ENCODE measurements around the gene ACTN3.
A peak's percentile ranks its signal among the peaks of the same experiment; 100 is the strongest.
"Not testable (repeated sequence)": the region's sequence is repeated elsewhere in the genome, so short reads cannot be mapped to it uniquely, and the experiment has no call there.

ACTN3 gene

GRCh38 chr11:66567787-66568123 is 21.1 kb downstream of the ACTN3 start:
- ATAC-seq: no peak

DNA sequence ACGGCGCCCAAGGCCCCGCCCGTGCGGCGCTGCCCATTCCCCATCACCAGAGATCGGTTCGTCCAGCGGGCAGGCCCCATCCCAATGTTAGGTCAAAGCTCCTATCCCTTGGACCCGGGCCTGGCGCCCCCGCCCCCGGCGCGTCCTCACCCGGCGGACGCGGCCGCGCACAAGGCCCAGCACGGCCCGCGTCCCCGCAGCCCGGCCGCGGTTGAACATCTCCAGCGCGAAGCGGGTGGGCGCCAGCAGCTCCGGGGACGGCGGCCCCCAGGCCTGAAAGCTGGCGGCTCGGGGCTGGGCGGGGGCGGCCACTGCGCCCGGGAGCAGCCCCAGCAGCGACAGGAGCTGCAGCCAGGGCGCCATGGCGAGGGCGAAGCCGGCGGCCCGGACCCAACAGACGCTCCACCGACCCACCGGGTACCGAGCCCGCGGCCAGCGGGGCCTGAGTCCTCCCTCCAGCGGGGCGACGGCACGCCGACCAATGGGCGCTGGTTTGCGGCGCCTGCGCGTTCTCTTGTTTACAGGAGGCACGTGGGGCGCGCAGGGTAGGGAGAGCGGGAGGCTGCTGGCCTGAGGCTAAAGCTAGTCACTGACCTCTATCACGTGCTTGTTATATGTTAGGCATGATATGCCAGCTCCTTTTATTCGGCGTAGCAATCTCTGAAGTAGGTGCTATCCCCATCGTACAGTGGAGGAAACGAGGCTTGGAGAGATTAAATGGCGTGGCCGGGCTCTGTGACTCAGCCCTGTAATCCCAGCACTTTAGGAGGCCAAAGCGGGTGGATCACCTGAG is 21.6 kb downstream of the ACTN3 start, which contains the start of gene CTSF:
Gene CTSF, minus strand, starts transcription at position 483 of the 793 bp plus-strand sequence. Its CDS starts 120 bp downstream, at position 363.
- ATAC-seq: peak; percentile 83 to 94

DNA sequence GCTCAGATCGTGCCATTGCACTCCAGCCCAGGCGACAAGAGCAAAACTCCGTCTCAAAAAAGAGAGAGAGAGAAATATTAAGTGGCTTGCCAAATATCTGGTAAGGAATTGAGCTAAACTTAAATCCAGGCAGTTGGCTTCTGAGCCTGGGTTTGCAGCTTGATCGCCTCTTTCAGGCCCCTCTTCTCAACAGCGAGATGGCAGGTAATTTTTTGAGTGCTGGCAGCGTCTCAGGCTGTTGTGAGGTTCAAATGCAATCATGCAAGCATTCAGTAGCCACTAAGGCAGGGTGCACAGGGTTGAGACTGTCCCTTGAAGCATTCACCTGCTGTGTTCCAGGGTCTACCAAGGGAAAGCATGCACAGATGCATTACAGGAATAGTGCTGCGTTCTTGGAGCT is 22.4 kb downstream of the ACTN3 start:
- no peak for ATAC-seq

GRCh38 chr11:66570079-66570849 is 23.6 kb downstream of the ACTN3 start:
- no peak for ATAC-seq

DNA sequence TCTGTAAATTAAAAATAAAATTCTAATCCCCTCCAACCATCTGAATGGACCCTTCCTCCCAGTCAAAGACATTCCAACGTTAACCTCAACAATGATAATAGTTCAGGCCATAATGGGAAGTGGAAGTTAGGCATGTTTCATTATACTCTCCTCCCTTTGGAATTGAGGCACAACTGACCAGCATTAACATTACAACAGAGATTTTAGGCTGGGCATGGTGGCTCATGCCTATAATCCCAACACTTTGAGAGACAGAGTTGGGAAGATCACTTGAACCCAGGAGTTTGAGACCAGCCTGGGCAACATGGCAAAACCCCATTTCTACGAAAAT is 24.1 kb downstream of the ACTN3 start:
- no peak for ATAC-seq

- ATAC-seq: peak; percentile 70 to 85
These were observed 32.4 kb downstream of the ACTN3 start for GRCh38 chr11:66579017-66579606.

DNA sequence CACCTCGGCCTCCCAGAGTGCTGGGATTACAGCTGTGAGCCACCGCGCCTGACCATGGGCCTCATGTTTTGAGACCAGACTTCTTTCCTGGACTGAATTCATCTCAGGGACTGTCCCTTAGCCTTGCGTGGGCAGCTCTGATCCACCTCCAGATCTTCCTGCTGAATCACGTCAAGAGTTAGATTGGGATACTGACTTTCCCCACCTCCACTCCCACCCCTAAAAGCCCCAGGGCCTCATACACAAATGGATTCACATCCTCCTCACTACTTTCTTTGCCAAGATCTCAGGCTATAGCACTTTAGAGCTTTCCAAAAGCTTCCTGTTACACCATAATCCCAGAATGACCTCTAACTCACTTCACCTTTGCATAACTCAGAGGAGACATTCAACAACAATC is 34.1 kb downstream of the ACTN3 start:
- ATAC-seq: no peak

DNA sequence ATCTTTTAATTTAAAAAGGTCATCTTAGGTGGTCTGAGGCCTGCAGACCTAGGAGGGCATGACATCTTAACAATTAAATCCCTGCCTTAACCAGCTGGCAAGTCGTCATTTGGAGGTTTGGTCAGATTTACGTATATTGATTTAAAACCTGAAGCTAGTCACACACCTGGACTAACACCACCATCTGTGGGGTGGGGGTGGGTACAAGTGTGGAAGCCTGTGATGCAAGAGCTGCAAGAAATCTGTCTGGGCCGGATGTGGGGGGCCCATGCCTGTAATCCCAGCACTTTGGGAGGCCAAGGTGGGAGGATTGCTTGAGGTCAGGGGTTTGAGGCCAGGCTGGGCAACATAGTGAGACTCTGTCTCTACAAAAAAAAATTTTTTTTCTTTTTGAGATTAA is 34.6 kb downstream of the ACTN3 start:
- no peak for ATAC-seq

GRCh38 chr11:66582565-66583147 is 36.0 kb downstream of the ACTN3 start:
- ATAC-seq: not testable (repeated sequence)

DNA sequence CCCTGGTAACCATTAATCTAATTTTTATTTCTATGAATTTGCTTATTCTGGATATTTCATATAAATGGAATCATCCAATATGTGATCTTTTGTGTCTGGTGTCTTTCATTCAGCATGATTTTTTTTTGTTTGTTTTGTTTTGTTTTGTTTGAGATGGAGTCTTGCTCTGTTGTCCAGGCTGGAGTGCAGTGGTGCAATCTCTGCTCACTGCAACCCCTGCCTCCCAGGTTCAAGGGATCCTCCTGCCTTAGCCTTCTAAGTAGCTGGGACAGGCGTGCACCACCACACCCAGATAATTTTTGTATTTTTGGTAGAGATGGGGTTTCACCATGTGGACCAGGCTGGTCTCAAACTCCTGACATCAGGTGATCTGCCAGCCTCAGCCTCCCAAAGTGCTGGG is 38.7 kb downstream of the ACTN3 start:
- ATAC-seq: not testable (repeated sequence)

DNA sequence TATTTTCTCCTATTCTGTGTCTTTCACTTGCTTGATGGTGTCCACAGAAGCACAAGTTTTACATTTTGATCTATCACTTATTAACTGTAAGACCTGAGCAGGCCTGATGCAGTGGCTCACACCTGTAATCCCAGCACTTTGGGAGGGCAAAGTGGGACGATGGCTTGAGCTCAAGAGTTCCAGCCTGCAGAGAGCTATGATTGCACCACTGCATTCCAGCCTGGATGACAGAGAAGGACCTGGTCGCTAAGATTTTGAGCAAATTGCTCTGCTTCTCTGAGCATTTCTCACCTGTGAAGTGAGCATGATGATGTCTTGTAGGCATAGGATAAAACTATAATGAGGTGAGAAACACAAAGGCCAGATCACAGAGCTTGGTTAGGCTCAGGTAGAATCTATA is 39.4 kb downstream of the ACTN3 start:
- ATAC-seq: no peak

GRCh38 chr11:66589315-66589714 is 42.6 kb downstream of the ACTN3 start:
- ATAC-seq: not testable (repeated sequence)

DNA sequence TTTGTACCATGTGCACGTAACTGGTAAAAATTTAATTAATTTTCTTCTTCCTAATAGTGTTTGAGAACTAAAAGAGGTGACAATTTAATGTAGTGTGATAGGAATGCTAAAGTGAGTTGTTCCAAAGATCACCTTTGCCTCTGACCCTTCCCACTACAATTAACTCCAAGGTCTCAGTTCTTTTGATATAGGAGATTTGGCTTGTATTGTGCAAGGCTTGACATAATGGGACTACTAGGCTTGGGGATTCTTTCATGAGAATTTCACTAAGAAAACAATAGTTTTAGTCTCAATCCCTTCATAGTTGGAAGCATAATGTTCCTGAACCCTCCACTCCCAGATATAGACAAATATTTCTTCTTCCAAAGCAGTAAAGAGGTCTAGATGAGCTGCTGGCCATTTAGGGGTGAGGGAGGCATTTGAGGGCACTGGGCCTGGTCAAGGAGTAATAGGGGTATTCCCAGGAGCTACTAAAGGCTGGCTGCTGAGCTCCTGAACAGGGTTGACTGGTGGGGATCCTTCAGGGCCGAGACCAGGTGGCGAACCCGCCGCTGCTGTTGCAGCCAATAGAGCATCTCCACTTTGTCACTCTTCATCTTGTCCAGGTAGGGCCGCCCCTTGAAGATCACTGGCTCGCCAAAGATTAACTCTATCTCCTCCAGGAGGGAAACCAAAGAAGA is 43.4 kb downstream of the ACTN3 start:
- ATAC-seq: no peak

DNA sequence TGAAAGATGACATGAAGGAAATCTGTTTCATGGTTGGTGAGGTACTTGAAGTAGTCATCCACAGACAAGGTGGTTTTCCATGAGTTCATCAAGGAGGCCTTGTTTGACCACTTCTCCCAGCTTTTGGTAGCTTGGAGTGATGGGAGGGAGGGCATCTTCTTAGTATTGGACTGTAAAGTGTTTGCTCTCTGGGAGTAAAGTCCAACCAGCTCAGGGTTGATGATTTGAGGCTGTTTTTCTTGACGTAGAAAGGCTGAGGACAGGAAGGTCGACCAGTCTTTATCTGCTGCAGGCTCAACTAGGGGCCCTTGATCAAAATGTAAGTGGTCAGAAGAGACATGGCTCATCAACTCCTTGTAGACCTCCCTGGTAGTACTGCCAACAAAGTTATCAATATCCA is 44.5 kb downstream of the ACTN3 start:
- no peak for ATAC-seq

DNA sequence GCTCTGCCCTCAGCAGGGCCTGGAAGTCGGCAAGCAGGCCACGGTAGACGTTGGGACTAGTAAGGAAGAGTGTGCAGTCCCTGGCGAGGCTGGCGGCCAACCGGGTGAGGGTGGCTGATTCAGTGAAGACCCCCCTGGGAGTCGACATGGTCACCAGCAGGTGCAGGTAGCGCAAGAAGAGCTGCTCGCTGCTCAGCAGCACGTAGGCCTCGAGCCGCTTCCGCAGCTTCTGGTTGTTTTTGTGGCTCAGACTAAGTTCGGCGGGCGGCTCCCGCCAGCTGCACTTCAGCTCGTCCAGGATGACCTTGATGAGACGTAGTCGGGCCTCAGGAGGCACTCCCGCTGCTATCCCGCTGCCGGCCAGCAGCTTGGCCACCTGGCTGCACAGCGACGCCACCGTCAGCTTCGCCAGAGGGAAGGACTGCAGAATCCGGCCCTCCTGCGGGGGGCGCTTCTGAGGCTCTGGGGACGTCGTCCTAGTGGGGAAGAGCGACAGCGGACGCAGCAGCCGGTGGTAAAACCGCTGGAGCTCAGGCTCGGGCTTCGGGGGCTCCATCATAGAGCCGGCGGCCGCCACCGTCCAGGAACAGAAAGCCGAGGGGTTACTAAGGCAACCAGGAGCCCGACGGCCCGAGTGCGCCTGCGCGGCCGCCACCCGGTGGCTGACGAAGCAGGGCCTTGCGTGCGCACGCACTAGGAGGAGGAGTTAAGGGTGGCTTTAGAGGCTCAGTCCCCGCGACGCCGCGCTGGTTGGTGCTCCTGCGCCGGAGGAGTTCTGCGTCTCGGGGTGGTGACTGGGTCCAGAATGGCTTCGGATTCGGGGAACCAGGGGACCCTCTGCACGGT is 46.0 kb downstream of the ACTN3 start, which contains the start of the genes CCDC87 and CCS:
Gene CCDC87, minus strand, starts transcription at position 607 of the 846 bp plus-strand sequence. Its CDS starts 48 bp downstream, at position 559.
Gene CCS, plus strand, starts transcription at position 729 of the 846 bp plus-strand sequence. Its CDS starts 77 bp downstream, at position 806.
- ATAC-seq: peak; percentile 98 to 99

DNA sequence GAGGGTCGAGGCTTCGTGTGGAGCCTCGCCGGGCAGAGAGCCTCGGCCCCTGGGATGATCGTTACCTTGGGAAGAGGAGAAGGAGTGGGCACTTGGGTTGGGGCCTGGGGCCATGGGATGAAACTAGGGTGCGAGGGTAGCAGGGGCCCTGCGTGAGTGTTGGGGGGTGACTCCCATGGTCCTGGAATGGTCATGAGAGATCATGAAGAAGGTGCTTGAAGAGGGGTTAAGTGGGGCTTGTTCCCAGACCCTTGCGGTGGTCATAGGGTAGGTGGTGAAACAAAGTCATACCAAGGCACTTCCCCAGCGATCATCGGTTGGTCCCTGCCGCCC is 46.6 kb downstream of the ACTN3 start:
- peak in 1 of 2 donors; percentile 5 for ATAC-seq

- no peak for ATAC-seq
These were observed 46.9 kb downstream of the ACTN3 start for GRCh38 chr11:66593650-66594049.

DNA sequence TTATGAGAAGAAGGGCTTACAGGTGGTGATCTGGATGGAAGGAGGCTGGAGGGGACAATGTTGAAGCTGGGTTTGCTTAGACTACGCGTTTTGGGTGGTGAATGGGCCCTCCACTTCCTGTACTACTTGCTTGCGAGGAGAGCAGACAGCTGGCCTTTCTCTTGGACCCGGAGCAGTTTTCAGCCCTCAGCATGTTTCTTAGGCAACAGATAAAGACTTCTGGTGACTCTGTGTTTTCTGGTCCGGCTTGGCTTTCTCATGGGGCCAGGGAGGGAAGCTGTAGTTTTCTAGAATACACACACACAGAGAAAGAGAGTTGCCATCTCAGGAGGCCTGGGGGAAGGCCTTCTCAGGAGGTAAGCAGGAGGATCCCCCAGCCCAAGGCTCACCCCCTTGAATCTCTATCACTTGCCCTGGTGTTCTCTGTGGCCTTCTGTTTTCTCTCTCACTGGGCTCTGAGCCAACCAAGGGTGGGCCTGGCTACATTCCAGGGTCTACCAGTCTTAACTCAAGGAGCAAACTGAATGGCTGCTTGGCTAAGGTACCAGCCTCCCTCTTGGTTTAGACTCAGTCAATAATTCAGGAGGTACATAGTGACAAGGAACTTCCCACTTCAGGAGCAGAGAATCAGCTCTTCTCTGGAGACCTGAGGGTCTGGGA is 48.7 kb downstream of the ACTN3 start:
- ATAC-seq: no peak

- ATAC-seq: no peak
These were observed 52.3 kb downstream of the ACTN3 start for GRCh38 chr11:66598993-66599392.

DNA sequence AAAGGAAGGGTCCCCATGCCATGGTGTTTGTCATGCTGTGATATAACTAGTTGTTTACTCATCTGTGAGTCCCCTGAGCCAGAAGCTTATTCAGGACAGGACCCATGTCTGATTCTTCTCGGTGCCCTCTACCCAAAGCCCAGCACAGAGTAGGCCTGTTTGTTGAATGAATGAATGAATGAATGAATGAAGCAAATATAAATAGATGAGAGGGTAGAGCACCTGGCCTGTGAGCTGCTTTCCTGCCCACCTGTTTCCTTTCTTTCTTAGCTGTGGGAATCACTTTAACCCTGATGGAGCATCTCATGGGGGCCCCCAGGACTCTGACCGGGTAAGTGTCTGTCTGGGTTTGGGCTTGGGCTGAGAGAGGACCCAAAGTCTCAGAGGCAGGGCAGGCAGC is 53.5 kb downstream of the ACTN3 start:
- ATAC-seq: no peak

- no peak for ATAC-seq
These were observed 54.0 kb downstream of the ACTN3 start for GRCh38 chr11:66600631-66601233.

Data from activated CD4-positive, CD25-positive, alpha-beta regulatory T cell treated with anti-CD3 and anti-CD28 coated beads, Interleukin-2, amount 50 U/mL, for 24 hours (primary cell).